ENCODE results near the gene NAALADL2. TPM values are rescaled to one million over a fixed set of nuclear protein-coding genes. Genes with fewer than 3 reads are reported as not detected.

The NAALADL2 gene
- total RNA-seq, 2 donors from 2014 or later = 6.2 to 14.5 TPM

DNA sequence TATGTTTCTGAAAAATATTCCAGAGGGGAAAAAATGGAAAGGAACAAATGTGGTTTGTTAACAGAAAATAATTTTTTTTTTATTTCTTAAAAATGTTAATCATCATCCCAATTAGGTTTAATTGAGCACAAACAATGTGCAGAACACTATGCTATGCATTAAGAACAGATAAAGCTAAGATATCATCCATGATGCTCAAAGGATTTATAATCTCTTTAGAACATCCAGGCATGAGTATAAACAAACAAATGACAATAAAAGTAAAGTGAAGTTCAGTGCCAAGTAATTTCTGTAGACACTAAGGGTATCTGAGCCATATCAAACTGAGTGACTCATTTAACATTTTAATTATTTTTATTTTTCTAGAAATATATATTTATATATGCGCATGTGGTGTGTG is 732.2 kb downstream of the NAALADL2 start:
- no peak for TF ChIP-seq CTCF (IDR thresholded peaks at IDR 0.05)
- no peak overlapping the region for H3K27ac ChIP-seq
- intact Hi-C loops (cut with DNase I) = no loop called here
- H3K36me3 ChIP-seq (replicated peaks in 1 of 2; ENCODE audit: insufficient read depth in 1 of 2, low read depth in 2 of 2) = no peaks in the 10 kb centered on the region
- DNase-seq (no peak), ATAC-seq (no peak)
- H3K4me3 ChIP-seq = no peak overlapping the region
- no peaks in the 10 kb centered on the region for H3K27me3 ChIP-seq
- WGBS, 2 donors = 91 to 93% methylated on average over 1 of the region's 1 CpG
- peaks cover 0 to 12% (median 0%) of the 10 kb centered on the region in 3 donors for H3K9me3 ChIP-seq
- H3K4me1 ChIP-seq = no peaks in the 10 kb centered on the region

DNA sequence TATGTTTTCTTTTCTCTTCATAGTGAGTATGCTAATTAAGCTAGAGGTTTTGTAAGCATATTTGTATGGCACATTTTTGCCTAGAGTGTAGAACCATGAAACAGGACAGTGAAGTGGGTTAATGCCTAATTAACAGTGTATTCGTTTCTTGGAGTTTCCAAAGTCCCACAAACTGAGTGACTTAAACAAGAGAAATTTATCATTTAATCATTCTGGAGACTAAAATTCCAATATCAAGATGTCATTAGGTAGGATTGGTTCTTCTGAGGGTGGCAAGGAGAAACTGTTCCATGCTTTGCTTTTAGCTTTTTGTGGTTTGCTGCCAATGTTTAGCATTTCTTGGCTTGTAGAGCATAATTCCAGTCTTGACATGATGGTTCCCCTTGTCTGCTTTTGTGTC is 734.2 kb downstream of the NAALADL2 start:
- H3K36me3 ChIP-seq (replicated peaks in 1 of 2; ENCODE audit: insufficient read depth in 1 of 2, low read depth in 2 of 2) = no peaks in the 10 kb centered on the region
- intact Hi-C loops (cut with DNase I) = no loop called here

DNA sequence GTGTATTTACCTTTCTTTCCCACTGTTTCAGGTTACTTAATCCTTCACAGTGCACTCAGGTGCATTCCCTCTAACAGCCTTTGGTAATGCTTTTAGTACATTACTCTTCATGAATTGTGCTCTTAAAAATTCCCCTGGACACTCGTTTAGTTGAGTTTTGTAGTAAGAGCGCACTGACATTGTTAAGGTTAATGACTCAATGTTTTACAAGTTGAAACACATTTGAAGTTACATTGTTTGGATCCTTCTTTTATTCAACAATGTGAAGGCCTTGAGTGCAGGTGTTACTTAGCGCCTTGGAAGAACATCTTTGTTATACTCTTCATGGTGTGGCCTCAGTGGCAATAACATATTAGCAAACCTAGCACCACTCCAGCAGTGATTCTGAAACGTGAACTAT is 739.6 kb downstream of the NAALADL2 start:
- Histone ChIP-seq H3K9me3 (peaks cover 0 to 12% (median 0%) of the 10 kb centered on the region in 3 donors), H3K27ac (no peak overlapping the region), H3K36me3 (replicated peaks in 1 of 2; ENCODE audit: insufficient read depth in 1 of 2, low read depth in 2 of 2) (no peaks in the 10 kb centered on the region), H3K4me1 (no peaks in the 10 kb centered on the region), H3K27me3 (no peaks in the 10 kb centered on the region), H3K4me3 (no peak overlapping the region)
- intact Hi-C loops (cut with DNase I) = no loop called here
- DNase-seq (no peak), ATAC-seq (no peak)
- 67 to 73% methylated on average over 4 of the region's 4 CpGs for WGBS, 2 donors
- no peak for TF ChIP-seq CTCF (IDR thresholded peaks at IDR 0.05)
- no peak for TF ChIP-seq POLR2A (IDR thresholded peaks at IDR 0.05)

More for the DNA sequence above, 734.2 kb downstream of the NAALADL2 start:
- no peaks in the 10 kb centered on the region for H3K4me1 ChIP-seq
- H3K27ac ChIP-seq = no peak overlapping the region
- H3K27me3 ChIP-seq = no peaks in the 10 kb centered on the region
- no peak overlapping the region for H3K4me3 ChIP-seq
- TF ChIP-seq POLR2A (IDR thresholded peaks at IDR 0.05) (no peak), CTCF (IDR thresholded peaks at IDR 0.05) (no peak)
- DNase-seq (no peak), ATAC-seq (no peak)
- 59 to 62% methylated on average over 1 of the region's 1 CpG for WGBS, 2 donors
- peaks cover 0 to 12% (median 0%) of the 10 kb centered on the region in 3 donors for H3K9me3 ChIP-seq

- H3K27me3 ChIP-seq = no peaks in the 10 kb centered on the region
- H3K36me3 ChIP-seq (replicated peaks in 1 of 2; ENCODE audit: insufficient read depth in 1 of 2, low read depth in 2 of 2) = no peaks in the 10 kb centered on the region
- WGBS, 2 donors = 33 to 40% methylated on average over 1 of the region's 1 CpG
- TF ChIP-seq CTCF (IDR thresholded peaks at IDR 0.05) (no peak), POLR2A (IDR thresholded peaks at IDR 0.05) (no peak)
- no peak overlapping the region for H3K27ac ChIP-seq
- DNase-seq (no peak), ATAC-seq (no peak)
- H3K4me3 ChIP-seq = no peak overlapping the region
- intact Hi-C loops (cut with DNase I) = no loop called here
- no peaks in the 10 kb centered on the region for H3K9me3 ChIP-seq
- H3K4me1 ChIP-seq = no peaks in the 10 kb centered on the region
Measured at GRCh38 chr3:175601521-175601920, 742.4 kb downstream of the NAALADL2 start.

DNA sequence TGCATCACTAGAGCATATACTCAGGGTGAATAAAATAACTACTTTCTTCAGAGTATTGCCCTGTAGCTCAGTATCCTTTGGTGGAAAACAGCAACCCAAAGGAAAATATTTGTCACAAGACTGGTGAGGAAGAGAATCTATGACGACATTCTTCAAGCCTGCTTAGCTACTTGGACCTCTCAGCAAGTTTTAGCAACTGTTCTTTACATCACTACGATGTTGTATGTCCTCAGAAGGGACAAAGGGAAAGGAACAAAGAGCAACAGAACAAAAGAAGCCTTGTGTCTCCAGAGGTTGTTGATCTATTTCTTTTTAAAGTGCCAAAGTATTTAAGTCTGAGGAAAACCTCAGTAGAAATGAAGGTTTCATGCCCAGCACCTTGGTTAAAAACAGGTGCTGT is 746.7 kb downstream of the NAALADL2 start:
- TF ChIP-seq POLR2A (IDR thresholded peaks at IDR 0.05) = no peak
- no peak for TF ChIP-seq CTCF (IDR thresholded peaks at IDR 0.05)
- 50% methylated on average over 2 of the region's 2 CpGs for WGBS, 2 donors
- H3K4me1 ChIP-seq = no peaks in the 10 kb centered on the region
- no peak overlapping the region for H3K27ac ChIP-seq
- ATAC-seq = no peak
- intact Hi-C loops (cut with DNase I) = no loop called here
- no peak for DNase-seq
- no peaks in the 10 kb centered on the region for H3K9me3 ChIP-seq
- H3K27me3 ChIP-seq = no peaks in the 10 kb centered on the region
- H3K36me3 ChIP-seq (replicated peaks in 1 of 2; ENCODE audit: insufficient read depth in 1 of 2, low read depth in 2 of 2) = no peaks in the 10 kb centered on the region
- no peak overlapping the region for H3K4me3 ChIP-seq

Measured in body of pancreas (tissue), 4 donors.